GM23338 (cell line): Measurements from ENCODE around the gene AKAP7. TPM values are rescaled to one million over a fixed set of nuclear protein-coding genes. Genes with fewer than 3 reads are reported as not detected.

Experiments
- ATAC-seq: fragments of 200-7000 bp; cut with Tn5 transposase; 3 replicates; pipeline ENCODE4 v1.9.1; 2020
- DNase-seq: peaks from one replicate; pipeline ENCODE4 v3.0.0-alpha.2; 2015; ENCODE audit warnings: low spot score
- H2AFZ ChIP-seq: fragments of 200-600 bp; sonication (generic); 2 replicates; pipeline ENCODE4 v1.8.0; 2016; ENCODE audit warnings: antibody characterized with exemption, mild to moderate bottlenecking, moderate library complexity
- H3F3A ChIP-seq: fragments of 200-600 bp; sonication (generic); replicated peaks from 2 replicates; pipeline ENCODE4 v1.8.0; 2017; ENCODE audit warnings: antibody characterized with exemption, mixed run types, low read depth
- H3K27ac ChIP-seq: fragments of 200-600 bp; sonication (generic); 2 replicates; pipeline ENCODE4 v1.6.1; 2016; ENCODE audit warnings: low read depth
- H3K27me3 ChIP-seq: fragments of 200-600 bp; sonication (generic); 2 replicates; pipeline ENCODE4 v1.8.0; 2016; ENCODE audit warnings: mild to moderate bottlenecking, mixed run types, moderate library complexity; ENCODE audit not compliant: insufficient read depth
- H3K36me3 ChIP-seq: fragments of 200-600 bp; sonication (generic); 2 replicates; pipeline ENCODE4 v1.8.0; 2016; ENCODE audit warnings: mild to moderate bottlenecking; ENCODE audit not compliant: insufficient read depth
- H3K4me1 ChIP-seq: fragments of 200-600 bp; sonication (generic); 2 replicates; pipeline ENCODE4 v1.8.0; 2016; ENCODE audit warnings: mild to moderate bottlenecking, moderate library complexity; ENCODE audit not compliant: insufficient read depth
- H3K4me2 ChIP-seq: fragments of 200-600 bp; sonication (generic); 2 replicates; pipeline ENCODE4 v1.7.1; 2017; ENCODE audit warnings: mixed run types
- H3K4me3 ChIP-seq: fragments of 200-600 bp; sonication (generic); 2 replicates; pipeline ENCODE4 v1.6.1; 2016; ENCODE audit warnings: mixed run types
- H3K79me2 ChIP-seq: fragments of 200-600 bp; sonication (generic); replicated peaks from 2 replicates; pipeline ENCODE4 v1.8.0; 2017; ENCODE audit warnings: mild to moderate bottlenecking; ENCODE audit not compliant: insufficient read depth
- H3K9me2 ChIP-seq: fragments of 200-600 bp; sonication (generic); 2 replicates; pipeline ENCODE4 v1.8.0; 2017; ENCODE audit not compliant: insufficient read depth
- H4K20me1 ChIP-seq: fragments of 200-600 bp; sonication (generic); replicated peaks from 2 replicates; pipeline ENCODE4 v1.8.0; 2017; ENCODE audit warnings: mild to moderate bottlenecking; ENCODE audit not compliant: insufficient read depth
- H3K27ac Mint-ChIP-seq: 2 replicates; pipeline ENCODE4 v1.8.0; 2020; ENCODE audit warnings: inconsistent platforms, mild to moderate bottlenecking, moderate library complexity, mixed read lengths
- H3K27me3 Mint-ChIP-seq: 3 replicates; pipeline ENCODE4 v1.8.0; 2022; ENCODE audit warnings: low read depth, mild to moderate bottlenecking, moderate library complexity, mixed read lengths, inconsistent platforms; ENCODE audit not compliant: insufficient read depth, poor library complexity
- H3K36me3 Mint-ChIP-seq: 3 replicates; pipeline ENCODE4 v1.8.0; 2021; ENCODE audit warnings: low read depth, mild to moderate bottlenecking, inconsistent platforms, moderate library complexity, mixed read lengths
- H3K4me1 Mint-ChIP-seq: 3 replicates; pipeline ENCODE4 v1.8.0; 2020; ENCODE audit warnings: mild to moderate bottlenecking, inconsistent platforms, mixed read lengths
- H3K4me3 Mint-ChIP-seq: 3 replicates; pipeline ENCODE4 v1.8.0; 2021; ENCODE audit warnings: moderate library complexity, mild to moderate bottlenecking, inconsistent platforms, mixed read lengths
- H3K9me3 Mint-ChIP-seq: 3 replicates; pipeline ENCODE4 v1.8.0; 2020; ENCODE audit warnings: moderate library complexity, mild to moderate bottlenecking, inconsistent platforms, mixed read lengths
- CREB1 ChIP-seq: fragments of 250-450 bp; sonication (Bioruptor Pico); IDR thresholded peaks from 2 replicates; pipeline ENCODE4 v1.5.0; 2020; ENCODE audit warnings: low read depth, mild to moderate bottlenecking, moderate library complexity
- CTCF ChIP-seq, 2 experiments: fragments of 200-600 bp in 1 of 2; sonication (generic) in 1 of 2; conservative IDR thresholded peaks; 2 replicates each; pipeline versions ENCODE4 v1.5.1 to v1.6.1; 2016 to 2017; ENCODE audit warnings: antibody characterized with exemption in 2 of 2, low read depth in 2 of 2, mild to moderate bottlenecking in 2 of 2, moderate library complexity in 1 of 2
- ETS1 ChIP-seq: IDR thresholded peaks from 2 replicates; pipeline ENCODE4 v1.6.1; 2016; ENCODE audit warnings: antibody characterized with exemption
- NANOG ChIP-seq: IDR thresholded peaks from 2 replicates; pipeline ENCODE4 v1.6.1; 2016; ENCODE audit warnings: antibody characterized with exemption, borderline replicate concordance
- REST ChIP-seq: IDR thresholded peaks from one replicate; pipeline ENCODE4 v1.6.1; 2018; ENCODE audit warnings: antibody characterized with exemption; ENCODE audit not compliant: unreplicated experiment
- STAT1 ChIP-seq: IDR thresholded peaks from one replicate; pipeline ENCODE4 v1.6.1; 2016; ENCODE audit warnings: antibody characterized with exemption; ENCODE audit not compliant: unreplicated experiment
- ZNF114 ChIP-seq: fragments of 250-450 bp; sonication (Bioruptor Pico); IDR thresholded peaks from 2 replicates; pipeline ENCODE4 v1.5.0; 2020; ENCODE audit warnings: mild to moderate bottlenecking, moderate library complexity
- ZNF462 ChIP-seq: fragments of 250-450 bp; sonication (Bioruptor Pico); IDR thresholded peaks from 2 replicates; pipeline ENCODE4 v1.5.0; 2020; ENCODE audit warnings: mild to moderate bottlenecking, moderate library complexity
- polyA plus RNA-seq: library from polyadenylated mRNA; unstranded; fragments of >200 nt; fragmentation: Nextera tagmentation; extraction: Ambion mirVana; gene quantifications from 2 replicates; pipeline ENCODE4 v1.2.1, GENCODE V29; 2016
- total RNA-seq: library from RNA; depleted of rRNA; stranded (reverse); fragments of >200 nt; shearing (Covaris generic); gene quantifications from 2 replicates; pipeline ENCODE4 v1.2.3, GENCODE V29; 2014

The AKAP7 gene
- total and polyA plus RNA-seq, 2 experiments from 2014 or later = 12.2 to 20.0 TPM

GRCh38 chr6:131112249-131112648, 23.0 kb upstream of the AKAP7 start (continued):
- TF ChIP-seq REST = no peak
- TF ChIP-seq STAT1 = no peak
- no peak for TF ChIP-seq ETS1

- no peaks in the 10 kb centered on the region for H3K79me2 ChIP-seq
- peaks cover 3% of the 10 kb centered on the region for H3K27me3 Mint-ChIP-seq
- no peak overlapping the region for H3K27ac ChIP-seq
- no peaks in the 10 kb centered on the region for H4K20me1 ChIP-seq
- H3K9me3 Mint-ChIP-seq = peaks cover 9% of the 10 kb centered on the region
- no peak overlapping the region for H3K27ac Mint-ChIP-seq
- no peak overlapping the region; the same call in 1 of the 2 replicates for H2AFZ ChIP-seq
- H3K27me3 ChIP-seq = no peaks in the 10 kb centered on the region
- ATAC-seq (no peak), DNase-seq (no peak)
- H3F3A ChIP-seq = no peaks in the 10 kb centered on the region
- no peaks in the 10 kb centered on the region for H3K36me3 ChIP-seq
- H3K4me1 Mint-ChIP-seq = no peaks in the 10 kb centered on the region
- no peak overlapping the region for H3K4me3 ChIP-seq
- H3K4me3 Mint-ChIP-seq = no peak overlapping the region
- no peak overlapping the region for H3K4me2 ChIP-seq
- H3K9me2 ChIP-seq = no peaks in the 10 kb centered on the region
- peaks cover 6% of the 10 kb centered on the region; the same call in 1 of the 3 replicates for H3K36me3 Mint-ChIP-seq
- no peaks in the 10 kb centered on the region for H3K4me1 ChIP-seq
- TF ChIP-seq ZNF114 (CRISPR knock-in tag) (no peak), CTCF (conservative IDR thresholded peaks at IDR 0.05; ENCODE audit: low read depth in 2 of 2) (no peak), CREB1 (no peak), ZNF462 (CRISPR knock-in tag) (no peak), NANOG (no peak), STAT1 (no peak), REST (no peak)
Measured at GRCh38 chr6:131115651-131116050, 19.6 kb upstream of the AKAP7 start.
